HepG2 (cell line): ENCODE results near the gene AUTS2. TPM values are rescaled to one million over a fixed set of nuclear protein-coding genes. Genes with fewer than 3 reads are reported as not detected.
A peak's percentile ranks its signal among the peaks of the same experiment; 100 is the strongest.

Experiments
- ATAC-seq: fragments of 200-7000 bp; cut with Tn5 transposase; 3 replicates; pipeline ENCODE4 v1.9.1; 2020; ENCODE audit warnings: mild to moderate bottlenecking, moderate library complexity
- BruUV-seq: library from RNA; stranded (reverse); fragments of 400-500 nt; replicated peaks from 2 replicates; lab custom pipeline; 2021; lab: Mats Ljungman, UMichigan
- CTCF ChIA-PET: fragments of 300-600 bp; formaldehyde crosslinking; extraction: SDS; loops from one replicate; lab custom pipeline; 2021; ENCODE audit warnings: low total read pairs, inconsistent platforms, low intra/inter-chr PET ratio; lab: Yijun Ruan, JAX
- POLR2A ChIA-PET: fragments of 350-600 bp; sonication (Branson Sonifier 250); formaldehyde crosslinking; loops from one replicate; lab custom pipeline; 2020; ENCODE audit warnings: antibody characterized with exemption, inconsistent platforms; lab: Yijun Ruan, JAX
- DNase-seq: peaks from one replicate; pipeline ENCODE4 v3.0.0-alpha.2; 2015; ENCODE audit warnings: low spot score
- FAIRE-seq: peaks from 3 replicates; lab custom pipeline; 2011; peaks lifted over from hg19 to GRCh38; lab: Jason Lieb, UNC
- H2AFZ ChIP-seq: one replicate; pipeline ENCODE4 v1.6.1; 2011; ENCODE audit warnings: low read length, inconsistent platforms
- H3K27ac ChIP-seq: fragments of 300-600 bp; 3 replicates; pipeline ENCODE4 v1.8.0; 2011; ENCODE audit warnings: mixed run types, mild to moderate bottlenecking, mixed read lengths, low read length, inconsistent platforms; ENCODE audit not compliant: insufficient read depth; ENCODE audit errors: extremely low read length
- H3K27me3 ChIP-seq, 2 experiments: fragments of 200-600 bp in 1 of 2; 2 replicates in 1 of 2; 3 replicates in 1 of 2; pipeline versions ENCODE4 v1.6.0 to v1.8.0; 2011; ENCODE audit warnings: low read length in 2 of 2, mild to moderate bottlenecking in 2 of 2, moderate library complexity in 2 of 2, inconsistent platforms in 1 of 2; ENCODE audit not compliant: insufficient read depth in 2 of 2, control insufficient read depth in 1 of 2
- H3K36me3 ChIP-seq, 2 experiments: fragments of 200-600 bp in 1 of 2; replicated peaks in 1 of 2; 2 replicates in 1 of 2; 3 replicates in 1 of 2; pipeline versions ENCODE4 v1.5.1 to v1.8.0; 2011; ENCODE audit warnings: low read length in 2 of 2, inconsistent platforms in 1 of 2; ENCODE audit not compliant: insufficient read depth in 2 of 2, control insufficient read depth in 1 of 2
- H3K4me1 ChIP-seq: 2 replicates; pipeline ENCODE4 v1.5.1; 2012; ENCODE audit warnings: low read length, inconsistent platforms; ENCODE audit not compliant: insufficient read depth
- H3K4me2 ChIP-seq: 2 replicates; pipeline ENCODE4 v1.6.0; 2011; ENCODE audit warnings: low read depth, low read length, inconsistent platforms
- H3K4me3 ChIP-seq, 3 experiments: fragments of 200-600 bp in 1 of 3; sonication (generic), shearing (Covaris generic) in 1 of 3; replicated peaks in 1 of 3; 2 replicates each; pipeline ENCODE4 v1.5.1; 2011 to 2016; ENCODE audit warnings: low read length in 3 of 3, inconsistent platforms in 2 of 3, low read depth in 2 of 3, mild to moderate bottlenecking in 2 of 3, control low read depth in 1 of 3, mixed read lengths in 1 of 3; ENCODE audit not compliant: insufficient read depth in 1 of 3
- H3K79me2 ChIP-seq: one replicate; pipeline ENCODE4 v1.6.1; 2011; ENCODE audit warnings: low read length, inconsistent platforms; ENCODE audit not compliant: insufficient read depth
- H3K9ac ChIP-seq: 2 replicates; pipeline ENCODE4 v1.6.0; 2011; ENCODE audit warnings: mild to moderate bottlenecking, low read depth, low read length, inconsistent platforms; ENCODE audit not compliant: insufficient read depth
- H3K9me3 ChIP-seq: 2 replicates; pipeline ENCODE4 v1.5.1; 2012; ENCODE audit warnings: mild to moderate bottlenecking, low read length
- H4K20me1 ChIP-seq: 2 replicates; pipeline ENCODE4 v1.6.0; 2011; ENCODE audit warnings: inconsistent platforms, mild to moderate bottlenecking, low read length, moderate library complexity; ENCODE audit not compliant: insufficient read depth
- ATF1 ChIP-seq: IDR thresholded peaks from 2 replicates; pipeline ENCODE4 v1.6.1; 2016; ENCODE audit warnings: mild to moderate bottlenecking, control low read depth
- DNMT1 ChIP-seq: sonication (generic); formaldehyde crosslinking; IDR thresholded peaks from 2 replicates; pipeline ENCODE4 v1.5.1; 2020; ENCODE audit warnings: mild to moderate bottlenecking, missing genetic modification reagents
- FOXO1 ChIP-seq: sonication (generic); formaldehyde crosslinking; IDR thresholded peaks from 2 replicates; pipeline ENCODE4 v1.4.0; 2020; ENCODE audit warnings: missing genetic modification reagents
- GATA4 ChIP-seq: sonication (generic); IDR thresholded peaks from 2 replicates; pipeline ENCODE4 v1.6.1; 2016; ENCODE audit warnings: antibody characterized with exemption, low read depth, borderline replicate concordance
- GFI1 ChIP-seq: sonication (generic); formaldehyde crosslinking; IDR thresholded peaks from 2 replicates; pipeline ENCODE4 v1.5.0; 2020; ENCODE audit warnings: missing genetic modification reagents, mild to moderate bottlenecking, borderline replicate concordance
- HMG20A ChIP-seq: IDR thresholded peaks from 2 replicates; pipeline ENCODE4 v1.6.1; 2016; ENCODE audit warnings: borderline replicate concordance
- ISL2 ChIP-seq: sonication (generic); formaldehyde crosslinking; IDR thresholded peaks from 2 replicates; pipeline ENCODE4 v1.5.0; 2020; ENCODE audit warnings: missing genetic modification reagents
- MAFK ChIP-seq, 2 experiments: IDR thresholded peaks in 1 of 2; conservative IDR thresholded peaks in 1 of 2; 2 replicates each; pipeline ENCODE4 v1.6.1; 2011; ENCODE audit warnings: improper control_type of control experiment in 2 of 2, low read length in 2 of 2
- NCOA5 ChIP-seq: sonication (generic); formaldehyde crosslinking; IDR thresholded peaks from 2 replicates; pipeline ENCODE4 v1.4.0; 2020; ENCODE audit warnings: missing genetic modification reagents
- NR2C2 ChIP-seq: sonication (generic); formaldehyde crosslinking; IDR thresholded peaks from 2 replicates; pipeline ENCODE4 v1.4.0; 2020; ENCODE audit warnings: missing genetic modification reagents, mild to moderate bottlenecking, moderate library complexity, borderline replicate concordance
- PHF5A ChIP-seq: IDR thresholded peaks from one replicate; pipeline ENCODE4 v1.6.1; 2018; ENCODE audit warnings: low read depth, missing genetic modification reagents; ENCODE audit not compliant: unreplicated experiment
- PITX1 ChIP-seq: sonication (generic); formaldehyde crosslinking; IDR thresholded peaks from 2 replicates; pipeline ENCODE4 v1.5.1; 2020; ENCODE audit warnings: mild to moderate bottlenecking, missing genetic modification reagents
- TBL1XR1 ChIP-seq: fragments of 150-350 bp; IDR thresholded peaks from 2 replicates; pipeline ENCODE4 v1.6.1; 2014; ENCODE audit warnings: borderline replicate concordance, low read length; ENCODE audit not compliant: partially characterized antibody
- U2AF1 ChIP-seq: fragments of 200-400 bp; formaldehyde crosslinking; optimal IDR thresholded peaks from 2 replicates; pipeline ENCODE3; 2017; ENCODE audit warnings: mild to moderate bottlenecking, low read depth, low read length
- ZNF260 ChIP-seq: sonication (generic); formaldehyde crosslinking; IDR thresholded peaks from 2 replicates; pipeline ENCODE4 v1.4.0; 2020; ENCODE audit warnings: missing genetic modification reagents, low read depth, mild to moderate bottlenecking, borderline replicate concordance
- ZNF367 ChIP-seq: sonication (generic); formaldehyde crosslinking; IDR thresholded peaks from 2 replicates; pipeline ENCODE4 v1.4.0; 2020; ENCODE audit warnings: missing genetic modification reagents, borderline replicate concordance
- ZNF557 ChIP-seq: sonication (generic); formaldehyde crosslinking; IDR thresholded peaks from 2 replicates; pipeline ENCODE4 v1.4.0; 2020; ENCODE audit warnings: missing genetic modification reagents
- WGBS: methylation state at CpG from one replicate; pipeline ENCODE4 v1.1.6; 2017; ENCODE audit warnings: low lambda C conversion rate; 5-methylcytosine and 5-hydroxymethylcytosine counted together
- in situ Hi-C: cut with HindIII; loops from 2 replicates; pipeline ENCODE4 v1.10.0; 2017; ENCODE audit warnings: low pct_unique_long_range_greater_than_20kb; ENCODE audit not compliant: extremely low pct_ligation_motif_present
- intact Hi-C: fragments of 100-400 bp; cut with micrococcal nuclease; formaldehyde crosslinking; loops from one replicate; pipeline ENCODE4 v1.10.0; 2022; ENCODE audit not compliant: unreplicated experiment
- polyA plus RNA-seq, 8 experiments: library from polyadenylated mRNA; depleted of rRNA in 3 of 8; stranded (reverse) in 7 of 8; unstranded in 1 of 8; fragments of >200 nt; fragmentation: Illumina TruSeq in 4 of 8; extraction: Trizol in 4 of 8; gene quantifications; 2 replicates each; pipeline versions ENCODE4 v1.2.1 to v1.2.3, GENCODE V29; 2011 to 2016; ENCODE audit warnings: low read depth in 4 of 8, missing spikeins in 1 of 8, mixed read lengths in 1 of 8; ENCODE audit not compliant: insufficient read depth in 1 of 8
- total RNA-seq, 5 experiments: library from RNA; depleted of rRNA; stranded (reverse); fragments of >200 nt; fragmentation: Illumina TruSeq; extraction: Trizol; gene quantifications; 2 replicates each; pipeline ENCODE4 v1.2.3, GENCODE V29; 2016; ENCODE audit warnings: low read depth in 1 of 5
- TF ChIP-seq, protein P1 (sequence below): sonication (generic); formaldehyde crosslinking; IDR thresholded peaks from 2 replicates; pipeline ENCODE4 v1.4.0; 2020; ENCODE audit warnings: mild to moderate bottlenecking, missing genetic modification reagents
- TF ChIP-seq, protein P2 (sequence below): sonication (generic); formaldehyde crosslinking; IDR thresholded peaks from 2 replicates; pipeline ENCODE4 v1.8.0; 2022; ENCODE audit warnings: mild to moderate bottlenecking, missing genetic modification reagents, moderate library complexity

AUTS2 gene
- total and polyA plus RNA-seq, 2 of the 13 experiments (the other 11 are each of a cell fraction or from before 2014, with no cell fraction given) = 0.38 TPM; not detected in 1

DNA sequence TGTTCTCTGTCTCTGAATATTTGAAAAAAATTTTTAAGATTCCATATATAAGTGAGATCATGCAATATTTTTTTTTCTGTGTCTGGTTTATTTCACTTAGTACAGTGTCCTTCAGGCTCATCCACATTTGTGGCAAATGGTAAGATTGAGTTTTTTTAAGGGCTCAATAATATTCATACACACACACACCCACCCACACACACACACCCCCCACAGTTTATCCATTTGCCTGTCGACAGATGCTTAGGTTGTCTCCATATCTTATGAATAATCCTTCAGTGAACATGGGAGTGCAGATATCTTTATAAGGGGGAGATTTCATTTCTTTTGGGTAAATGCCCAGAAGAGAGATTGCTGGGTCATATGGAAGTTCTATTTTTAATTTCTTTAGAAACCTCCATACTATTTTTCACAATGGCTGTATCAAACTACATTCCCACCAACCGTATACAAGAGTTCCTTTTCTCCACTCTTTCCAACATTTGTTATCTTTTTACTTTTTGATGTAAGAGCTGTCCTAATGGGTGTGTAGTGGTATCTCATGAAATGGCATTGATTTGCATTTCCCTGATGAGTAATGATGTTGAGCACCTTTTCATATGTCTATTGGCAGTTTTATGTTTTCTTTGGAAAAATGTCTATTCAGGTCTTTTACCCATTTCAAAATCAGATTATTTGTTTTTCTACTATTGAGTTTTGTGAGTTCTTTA, 35.0 kb downstream of the AUTS2 start:
- in situ Hi-C loops (no loop called here), intact Hi-C loops (no loop called here)
- H3K27me3 ChIP-seq = no peaks in the 10 kb centered on the region
- no peak overlapping the region for H2AFZ ChIP-seq
- BruUV-seq = no TSS peak
- H3K27ac ChIP-seq = no peak overlapping the region
- POLR2A ChIA-PET = no interaction called here
- H3K79me2 ChIP-seq = no peaks in the 10 kb centered on the region
- H3K4me3 ChIP-seq = no peak overlapping the region
- 66% methylated on average over 2 of the region's 2 CpGs for WGBS
- no peaks in the 10 kb centered on the region for H3K4me1 ChIP-seq
- DNase-seq = no peak
- no peak overlapping the region for H3K9ac ChIP-seq
- TF ChIP-seq, protein P1, sequence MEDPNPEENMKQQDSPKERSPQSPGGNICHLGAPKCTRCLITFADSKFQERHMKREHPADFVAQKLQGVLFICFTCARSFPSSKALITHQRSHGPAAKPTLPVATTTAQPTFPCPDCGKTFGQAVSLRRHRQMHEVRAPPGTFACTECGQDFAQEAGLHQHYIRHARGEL (CRISPR knock-in tag) = no peak
- TF ChIP-seq MAFK (conservative IDR thresholded peaks at IDR 0.05 in 1 of 2, IDR thresholded peaks at IDR 0.05 in 1 of 2; ENCODE audit: low read length in 2 of 2) = peak in 1 of 2 experiments; percentile 14; a peak in 1 of 4 replicates
- no peaks in the 10 kb centered on the region for H3K36me3 ChIP-seq
- no peak for ATAC-seq
- H4K20me1 ChIP-seq = no peaks in the 10 kb centered on the region
- FAIRE-seq = no peak
- no peak overlapping the region for H3K4me2 ChIP-seq
- CTCF ChIA-PET = no interaction called here
- H3K9me3 ChIP-seq = no peaks in the 10 kb centered on the region

DNA sequence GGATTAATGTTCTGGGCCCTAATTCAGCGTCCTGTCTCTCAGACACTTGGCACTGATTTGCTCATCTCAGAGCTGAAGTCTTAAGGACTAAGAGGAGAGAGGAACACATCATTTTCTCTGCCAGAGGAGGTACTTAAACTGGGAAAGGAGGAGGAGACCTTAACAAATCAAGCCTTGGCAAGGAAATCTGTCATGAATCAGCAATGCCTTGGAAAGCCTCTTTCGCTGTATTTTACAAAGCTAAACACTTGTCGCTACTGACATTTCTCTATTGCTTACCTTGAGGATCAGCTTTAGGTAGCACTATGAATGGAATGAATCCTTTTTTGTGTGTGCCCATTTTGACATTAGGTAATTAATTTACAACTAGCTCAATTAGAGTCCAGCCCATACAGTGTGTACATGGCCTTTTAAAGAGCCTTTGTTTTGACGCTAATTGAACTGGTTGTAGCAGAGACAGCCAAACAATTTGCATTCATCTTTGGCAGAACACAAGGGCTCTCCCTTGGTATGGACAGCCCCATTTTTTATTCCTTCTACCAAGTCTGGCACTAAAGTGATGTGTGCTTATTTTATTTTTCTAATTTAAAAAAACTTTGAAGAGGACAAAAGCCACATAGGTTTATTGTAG, 37.4 kb downstream of the AUTS2 start:
- 61% methylated on average over 4 of the region's 4 CpGs for WGBS
- no peak for FAIRE-seq
- ATAC-seq = no peak
- TF ChIP-seq PITX1 (CRISPR knock-in tag) (no peak), ZNF260 (CRISPR knock-in tag) (no peak), NR2C2 (CRISPR knock-in tag) (no peak), NCOA5 (no peak), FOXO1 (CRISPR knock-in tag) (no peak), GATA4 (no peak), ATF1 (CRISPR knock-in tag) (no peak), ZNF557 (CRISPR knock-in tag) (no peak), PHF5A (CRISPR knock-in tag) (no peak), U2AF1 (no peak), GFI1 (CRISPR knock-in tag) (no peak), ISL2 (no peak), HMG20A (CRISPR knock-in tag) (no peak), TBL1XR1 (no peak), DNMT1 (CRISPR knock-in tag) (no peak), ZNF367 (CRISPR knock-in tag) (no peak)
- TF ChIP-seq, protein P2, sequence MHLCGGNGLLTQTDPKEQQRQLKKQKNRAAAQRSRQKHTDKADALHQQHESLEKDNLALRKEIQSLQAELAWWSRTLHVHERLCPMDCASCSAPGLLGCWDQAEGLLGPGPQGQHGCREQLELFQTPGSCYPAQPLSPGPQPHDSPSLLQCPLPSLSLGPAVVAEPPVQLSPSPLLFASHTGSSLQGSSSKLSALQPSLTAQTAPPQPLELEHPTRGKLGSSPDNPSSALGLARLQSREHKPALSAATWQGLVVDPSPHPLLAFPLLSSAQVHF = no peak

More for the DNA sequence above, 37.4 kb downstream of the AUTS2 start:
- Histone ChIP-seq H3K27ac (no peak overlapping the region), H4K20me1 (no peaks in the 10 kb centered on the region), H3K4me3 (no peak overlapping the region), H3K4me1 (no peaks in the 10 kb centered on the region), H3K27me3 (no peaks in the 10 kb centered on the region), H3K79me2 (no peaks in the 10 kb centered on the region), H3K9ac (no peak overlapping the region), H2AFZ (no peak overlapping the region), H3K9me3 (no peaks in the 10 kb centered on the region), H3K4me2 (no peak overlapping the region), H3K36me3 (no peaks in the 10 kb centered on the region)
- intact Hi-C loops (no loop called here), in situ Hi-C loops (no loop called here)
- no peak for DNase-seq
- no TSS peak for BruUV-seq
- POLR2A ChIA-PET = no interaction called here
- CTCF ChIA-PET = no interaction called here
